Activated effector memory CD4-positive, alpha-beta T cell treated with anti-CD3 and anti-CD28 coated beads, Interleukin-2, amount 50 U/mL, for 16 hours (primary cell): ENCODE data around the gene PCBD2.
"Not testable (repeated sequence)": the region's sequence is repeated elsewhere in the genome, so short reads cannot be mapped to it uniquely, and the experiment has no call there.

Source experiments
- DNase-seq: peaks from one replicate; pipeline ENCODE4 v3.0.0-alpha.2; 2020

Gene PCBD2

GRCh38 chr5:134904610-134905245, at the start of gene PCBD2:
Gene PCBD2 (plus strand): TSS chr5:134905131. CDS start chr5:134905140, 9 bp downstream.
- peak; percentile 97 for DNase-seq

DNA sequence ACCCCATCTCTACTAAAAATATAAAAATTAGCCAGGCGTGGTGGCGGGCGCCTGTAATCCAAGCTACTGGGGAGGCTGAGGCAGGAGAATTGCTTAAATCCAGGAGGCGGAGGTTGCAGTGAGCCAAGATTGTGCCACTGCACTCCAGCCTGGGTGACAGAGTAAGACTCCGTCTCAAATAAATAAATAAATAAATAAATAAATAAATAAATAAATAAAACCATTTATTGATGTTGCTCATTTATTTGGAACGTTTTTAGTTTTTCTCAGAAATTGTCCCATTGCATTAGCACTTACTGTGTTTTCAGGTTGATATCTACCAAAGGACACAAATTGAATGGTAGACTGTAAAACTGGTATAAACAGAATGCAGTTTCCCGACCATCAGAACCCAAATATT, 48.5 kb upstream of the PCBD2 start:
- not testable (repeated sequence) for DNase-seq

GRCh38 chr5:134857401-134857800, 47.5 kb upstream of the PCBD2 start:
- no peak for DNase-seq

GRCh38 chr5:134864707-134865106, 40.2 kb upstream of the PCBD2 start:
- no peak for DNase-seq

DNA sequence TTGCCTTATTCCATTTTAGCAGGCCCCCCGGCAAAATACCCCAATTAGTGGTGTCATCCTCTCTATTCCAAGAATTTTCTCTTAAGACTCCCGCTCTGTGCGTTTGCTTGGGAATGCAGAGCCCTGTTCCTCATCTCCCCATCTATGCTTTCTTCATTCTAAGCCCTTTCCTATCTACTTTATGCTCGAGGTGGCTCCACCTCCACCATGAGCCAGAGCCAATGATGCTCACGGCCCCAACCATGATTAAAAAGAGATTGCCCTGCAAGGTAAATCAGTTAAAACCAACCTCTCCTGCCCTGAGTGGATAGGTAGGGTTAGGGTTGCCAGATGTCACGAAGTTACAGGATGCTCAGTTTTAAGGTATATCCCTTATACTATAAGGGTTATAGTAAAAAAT, 31.4 kb upstream of the PCBD2 start:
- no peak for DNase-seq

- peak; percentile 93 for DNase-seq
Observed at GRCh38 chr5:134873987-134874830, 30.7 kb upstream of the PCBD2 start, which contains the start of gene TXNDC15. Gene TXNDC15 (plus strand): TSS chr5:134874371. CDS start chr5:134874428, 57 bp downstream.

DNA sequence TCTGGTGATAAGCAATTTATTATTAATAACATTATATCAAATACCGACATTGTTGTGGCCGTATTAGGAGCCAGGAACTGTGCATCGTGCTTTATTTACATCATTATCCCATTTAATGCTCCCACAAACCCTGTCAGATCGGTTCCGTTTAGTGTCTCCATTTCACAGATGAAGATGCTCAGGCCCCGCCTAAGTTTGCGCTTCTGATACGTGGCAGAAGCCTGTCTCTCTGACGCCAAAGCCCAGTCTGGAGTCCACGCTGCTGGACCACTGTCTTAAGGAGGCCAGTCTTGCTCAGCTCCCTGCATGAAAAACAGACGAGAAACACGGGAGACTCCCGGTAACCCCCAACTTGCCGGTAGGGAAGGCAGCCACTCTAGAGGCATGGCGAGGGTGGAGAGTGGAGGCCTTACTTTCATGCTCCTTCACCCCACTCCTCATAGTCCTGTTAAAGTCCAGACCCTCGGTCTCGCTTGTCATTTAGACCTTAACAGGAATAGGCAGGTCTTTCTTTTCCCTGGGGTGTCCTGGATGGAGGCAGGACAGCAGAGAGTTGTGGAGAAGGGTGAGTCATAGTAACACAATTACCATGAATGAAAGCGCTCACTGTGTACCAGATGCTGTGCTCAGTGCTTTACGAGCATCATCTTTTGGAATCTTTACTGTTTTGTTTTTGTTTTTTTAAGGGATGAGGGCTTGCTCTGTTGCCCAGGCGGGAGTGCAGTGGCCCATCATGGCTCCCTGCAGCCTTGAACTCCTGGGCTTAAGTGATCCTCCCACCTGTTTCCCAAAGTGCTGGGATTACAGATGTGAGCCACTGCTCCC, 29.9 kb upstream of the PCBD2 start:
- peak; percentile 76 for DNase-seq

DNA sequence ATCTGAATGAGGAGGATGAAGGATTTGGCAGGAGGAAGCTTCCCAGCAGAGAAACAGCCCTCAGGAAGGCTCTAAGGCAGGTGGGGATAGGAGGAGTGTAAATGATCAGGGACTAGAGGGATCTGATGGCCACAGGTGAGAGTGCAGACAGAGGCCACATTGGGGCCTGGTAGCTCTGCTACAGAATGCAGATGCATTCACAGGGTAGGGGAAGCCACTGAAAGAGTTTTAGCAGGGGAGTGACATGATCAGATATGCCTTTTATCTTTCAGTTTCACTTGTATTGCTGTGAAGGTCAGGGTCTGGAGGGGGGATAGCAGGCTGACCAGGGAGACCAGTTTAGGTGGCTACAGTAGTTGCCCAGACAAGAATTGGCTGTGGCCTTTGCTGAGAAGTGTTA, 27.8 kb upstream of the PCBD2 start:
- no peak for DNase-seq

DNA sequence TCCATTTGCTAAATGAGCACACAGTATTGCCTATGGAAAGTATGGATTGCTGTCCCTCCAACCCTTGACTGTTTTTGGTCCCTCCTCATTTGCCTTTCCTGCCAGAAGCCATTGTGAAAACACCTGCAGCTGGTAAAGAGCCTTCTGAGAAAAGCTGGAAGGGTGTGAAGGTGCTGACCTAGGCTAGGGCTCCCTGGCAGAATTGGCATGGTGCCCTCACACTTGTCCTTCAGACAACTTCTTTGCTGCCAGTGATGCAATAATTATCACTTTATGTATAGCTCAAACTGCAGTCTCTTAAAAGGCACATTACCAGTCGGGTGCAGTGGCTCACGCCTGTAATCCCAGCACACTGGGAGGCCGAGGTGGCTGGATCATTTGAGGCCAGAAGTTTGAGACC, 26.5 kb upstream of the PCBD2 start:
- DNase-seq, result no peak

DNA sequence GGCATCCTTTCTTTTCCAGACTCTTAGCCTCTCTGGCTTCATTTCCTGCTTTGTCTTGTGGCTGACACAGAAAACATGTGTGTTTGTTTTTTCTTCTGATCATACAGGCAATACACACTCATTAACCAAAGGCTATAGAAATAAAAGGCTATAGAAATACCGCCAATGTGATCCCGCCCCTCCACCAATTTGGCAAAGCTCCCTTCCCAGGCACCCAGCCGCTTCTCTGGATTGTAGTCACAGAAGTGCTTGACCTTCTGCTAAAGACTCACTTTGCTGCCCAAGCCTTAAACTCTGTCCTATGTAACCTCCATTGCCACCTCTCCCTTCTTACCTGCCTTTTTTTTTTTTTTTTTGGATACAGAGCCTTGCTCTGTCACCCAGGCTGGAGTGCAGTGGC, 25.5 kb upstream of the PCBD2 start:
- DNase-seq, result no peak

- not testable (repeated sequence) for DNase-seq
Observed at GRCh38 chr5:134880937-134881336, 24.0 kb upstream of the PCBD2 start.

GRCh38 chr5:134881711-134882110, 23.2 kb upstream of the PCBD2 start:
- DNase-seq, result not testable (repeated sequence)

DNA sequence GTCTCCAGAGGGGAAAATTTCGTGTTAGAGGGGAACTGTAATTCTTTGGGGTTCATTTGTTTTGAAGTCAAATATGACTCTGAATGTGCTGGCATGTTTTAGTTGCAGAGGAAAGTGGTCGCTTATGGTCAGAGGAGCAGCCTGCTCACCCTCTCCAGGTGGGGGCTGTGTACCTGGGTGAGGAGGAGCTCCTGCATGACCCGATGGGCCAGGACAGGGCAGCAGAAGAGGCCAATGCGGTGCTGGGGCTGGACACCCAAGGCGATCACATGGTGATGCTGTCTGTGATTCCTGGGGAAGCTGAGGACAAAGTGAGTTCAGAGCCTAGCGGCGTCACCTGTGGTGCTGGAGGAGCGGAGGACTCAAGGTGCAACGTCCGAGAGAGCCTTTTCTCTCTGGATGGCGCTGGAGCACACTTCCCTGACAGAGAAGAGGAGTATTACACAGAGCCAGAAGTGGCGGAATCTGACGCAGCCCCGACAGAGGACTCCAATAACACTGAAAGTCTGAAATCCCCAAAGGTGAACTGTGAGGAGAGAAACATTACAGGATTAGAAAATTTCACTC, 17.3 kb upstream of the PCBD2 start:
- no peak for DNase-seq

GRCh38 chr5:134889335-134889734, 15.6 kb upstream of the PCBD2 start:
- DNase-seq, result no peak

GRCh38 chr5:134891473-134891872, 13.5 kb upstream of the PCBD2 start:
- no peak for DNase-seq

GRCh38 chr5:134892282-134892681, 12.6 kb upstream of the PCBD2 start:
- DNase-seq, result no peak

- DNase-seq, result no peak
Observed at GRCh38 chr5:134892926-134893325, 12.0 kb upstream of the PCBD2 start.

- no peak for DNase-seq
Observed at GRCh38 chr5:134893748-134894505, 11.0 kb upstream of the PCBD2 start.

GRCh38 chr5:134902071-134902801, 2.7 kb upstream of the PCBD2 start:
- DNase-seq, result no peak

DNA sequence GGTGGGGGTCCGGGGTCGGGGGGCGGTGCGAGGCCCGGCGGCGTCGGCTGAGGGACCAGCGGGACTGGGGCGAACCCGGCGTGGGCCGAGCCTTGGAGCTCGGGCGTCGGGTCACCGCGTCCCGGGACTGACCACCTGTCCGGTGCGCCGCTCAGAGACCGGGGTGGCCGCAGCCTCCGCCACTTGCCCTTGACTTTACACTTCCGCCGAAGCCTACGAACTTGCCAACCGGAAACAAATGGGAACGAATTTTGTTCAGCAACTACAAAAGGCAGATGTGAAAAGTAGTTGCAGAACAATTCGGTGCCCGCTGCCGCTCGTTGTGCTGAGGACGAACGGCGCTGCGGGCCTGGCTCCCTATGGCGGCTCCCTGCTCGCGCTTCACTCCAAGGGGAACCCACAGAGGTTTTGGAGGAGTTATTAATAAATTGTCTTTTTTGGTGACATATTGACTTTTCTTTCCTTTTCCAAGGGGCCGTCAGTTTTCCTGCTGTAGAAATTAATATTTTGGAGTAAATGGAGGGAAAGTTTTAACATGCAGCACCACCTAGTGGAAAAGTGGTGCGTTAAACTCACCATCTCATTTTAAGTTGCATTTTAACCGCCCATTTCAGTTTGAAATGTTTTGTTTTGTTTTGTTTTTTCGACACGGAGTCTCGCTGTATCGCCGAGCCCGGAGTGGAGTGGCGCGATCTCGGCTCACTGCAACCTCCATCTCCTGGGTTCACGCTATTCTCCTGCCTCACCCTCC, 490 bp downstream of the PCBD2 start:
- peak; percentile 86 for DNase-seq

- no peak for DNase-seq
Observed at GRCh38 chr5:134906811-134907210, 1.9 kb downstream of the PCBD2 start.
